Measurements from ENCODE around the gene HSD17B8. TPM values are rescaled to one million over a fixed set of nuclear protein-coding genes. Genes with fewer than 3 reads are reported as not detected.

Gene HSD17B8
- polyA plus RNA-seq, 1 donor (not counting 4 experiments of a cell fraction or from before 2014, with no cell fraction given): 18.6 TPM

GRCh38 chr6:33164665-33165373, 39.6 kb upstream of the HSD17B8 start:
- H3K9me3 ChIP-seq (ENCODE audit: control insufficient read depth, low read depth, low read length): no peaks in the 10 kb centered on the region
- no peak overlapping the region for H3K27ac ChIP-seq (ENCODE audit: control insufficient read depth, insufficient read depth, low read length)
- H3K4me1 ChIP-seq (ENCODE audit: control insufficient read depth, extremely low read depth, insufficient read depth, low read length): peaks cover 11% of the 10 kb centered on the region
- H3K4me3 ChIP-seq (ENCODE audit: control insufficient read depth in 2 of 3, extremely low read depth in 1 of 3, insufficient read depth in 2 of 3, low read depth in 1 of 3, low read length in 3 of 3): no peak overlapping the region
- H3K4me2 ChIP-seq (ENCODE audit: control insufficient read depth, extremely low read depth, insufficient read depth, low read depth, low read length): no peak overlapping the region
- no peak overlapping the region for H3K9ac ChIP-seq (ENCODE audit: control insufficient read depth, extremely low read depth, insufficient read depth, low read length)
- H3K27me3 ChIP-seq (ENCODE audit: control insufficient read depth, extremely low read depth, insufficient read depth, low read length): peaks cover 7% of the 10 kb centered on the region
- H3K9me1 ChIP-seq (ENCODE audit: control insufficient read depth, extremely low read depth, insufficient read depth, low read length): no peaks in the 10 kb centered on the region
- H2AFZ ChIP-seq (ENCODE audit: control insufficient read depth, low read length): no peak overlapping the region
- H3K79me2 ChIP-seq (ENCODE audit: control insufficient read depth, insufficient read depth, low read length): no peaks in the 10 kb centered on the region
- no peaks in the 10 kb centered on the region for H4K20me1 ChIP-seq (ENCODE audit: control insufficient read depth, extremely low read depth, insufficient read depth, low read length)
- dilution Hi-C loops (cut with MboI; ENCODE audit: extremely low pct_ligation_motif_present, low sequenced_read_pairs): no loop called here
- H3K36me3 ChIP-seq (ENCODE audit: control insufficient read depth in 2 of 2, extremely low read depth in 1 of 2, insufficient read depth in 2 of 2, low read length in 2 of 2): no peaks in the 10 kb centered on the region
- FAIRE-seq (no peak), DNase-seq (ENCODE audit: low read depth, low spot score) (no peak)
- TF ChIP-seq CTCF (optimal IDR thresholded peaks at IDR 0.05 in 1 of 3, IDR thresholded peaks at IDR 0.05 in 1 of 3, conservative IDR thresholded peaks at IDR 0.05 in 1 of 3; ENCODE audit: extremely low read depth in 1 of 3, insufficient read depth in 2 of 3, low read length in 3 of 3): no peak
- TF ChIP-seq EZH2 (IDR thresholded peaks at IDR 0.05; ENCODE audit: low read length): no peak

- Histone ChIP-seq H4K20me1 (ENCODE audit: control insufficient read depth, extremely low read depth, insufficient read depth, low read length) (no peaks in the 10 kb centered on the region), H3K9ac (ENCODE audit: control insufficient read depth, extremely low read depth, insufficient read depth, low read length) (no peak overlapping the region), H3K36me3 (ENCODE audit: control insufficient read depth in 2 of 2, extremely low read depth in 1 of 2, insufficient read depth in 2 of 2, low read length in 2 of 2) (no peaks in the 10 kb centered on the region), H3K79me2 (ENCODE audit: control insufficient read depth, insufficient read depth, low read length) (no peaks in the 10 kb centered on the region), H3K9me3 (ENCODE audit: control insufficient read depth, low read depth, low read length) (no peaks in the 10 kb centered on the region), H3K4me3 (ENCODE audit: control insufficient read depth in 2 of 3, extremely low read depth in 1 of 3, insufficient read depth in 2 of 3, low read depth in 1 of 3, low read length in 3 of 3) (no peak overlapping the region), H3K4me2 (ENCODE audit: control insufficient read depth, extremely low read depth, insufficient read depth, low read depth, low read length) (no peak overlapping the region), H3K27ac (ENCODE audit: control insufficient read depth, insufficient read depth, low read length) (no peak overlapping the region), H3K27me3 (ENCODE audit: control insufficient read depth, extremely low read depth, insufficient read depth, low read length) (peaks cover 7% of the 10 kb centered on the region), H3K4me1 (ENCODE audit: control insufficient read depth, extremely low read depth, insufficient read depth, low read length) (peaks cover 11% of the 10 kb centered on the region), H3K9me1 (ENCODE audit: control insufficient read depth, extremely low read depth, insufficient read depth, low read length) (no peaks in the 10 kb centered on the region), H2AFZ (ENCODE audit: control insufficient read depth, low read length) (no peak overlapping the region)
- dilution Hi-C loops (cut with MboI; ENCODE audit: extremely low pct_ligation_motif_present, low sequenced_read_pairs): no loop called here
- DNase-seq (ENCODE audit: low read depth, low spot score): no peak
- TF ChIP-seq EZH2 (IDR thresholded peaks at IDR 0.05; ENCODE audit: low read length): no peak
- no peak for TF ChIP-seq CTCF (optimal IDR thresholded peaks at IDR 0.05 in 1 of 3, IDR thresholded peaks at IDR 0.05 in 1 of 3, conservative IDR thresholded peaks at IDR 0.05 in 1 of 3; ENCODE audit: extremely low read depth in 1 of 3, insufficient read depth in 2 of 3, low read length in 3 of 3)
- FAIRE-seq: no peak
Observed at GRCh38 chr6:33165581-33166258, 38.7 kb upstream of the HSD17B8 start.

All from keratinocyte (primary cell).